ENCODE results near the gene NEGR1.
A peak's percentile ranks its signal among the peaks of the same experiment; 100 is the strongest.

Gene NEGR1

DNA sequence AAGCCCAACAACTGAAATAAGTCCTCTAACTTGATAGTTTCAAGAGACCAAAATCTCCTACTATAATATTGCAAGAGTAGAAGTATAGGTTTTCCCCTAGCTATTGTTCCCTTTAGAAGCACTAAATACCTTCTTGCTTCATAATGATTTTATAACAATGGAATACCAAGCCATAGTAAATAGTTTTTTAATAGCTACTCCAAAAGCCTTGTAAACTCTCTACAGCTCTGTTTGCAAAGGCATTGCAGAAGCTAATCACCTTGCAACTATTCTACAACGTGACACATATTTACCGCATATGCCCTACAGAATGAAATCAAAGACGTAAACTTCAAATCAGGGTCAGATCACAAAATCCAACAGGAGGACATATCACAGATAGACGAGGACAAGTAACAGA is 750.0 kb downstream of the NEGR1 start:
- TF ChIP-seq CTCF (IDR thresholded peaks at IDR 0.05; ENCODE audit: extremely low read depth, insufficient read depth, missing control alignments) = no peak
- DNase-seq (ENCODE audit: low spot score) = no peak
- in situ Hi-C loops (cut with MboI; ENCODE audit: low pct_unique_long_range_greater_than_20kb, low sequenced_read_pairs, unreplicated experiment) = no loop called here

GRCh38 chr1:71526824-71527223 is 755.5 kb downstream of the NEGR1 start:
- no peak for DNase-seq (ENCODE audit: low spot score)
- in situ Hi-C loops (cut with MboI; ENCODE audit: low pct_unique_long_range_greater_than_20kb, low sequenced_read_pairs, unreplicated experiment) = no loop called here
- no peak for TF ChIP-seq CTCF (IDR thresholded peaks at IDR 0.05; ENCODE audit: extremely low read depth, insufficient read depth, missing control alignments)

DNA sequence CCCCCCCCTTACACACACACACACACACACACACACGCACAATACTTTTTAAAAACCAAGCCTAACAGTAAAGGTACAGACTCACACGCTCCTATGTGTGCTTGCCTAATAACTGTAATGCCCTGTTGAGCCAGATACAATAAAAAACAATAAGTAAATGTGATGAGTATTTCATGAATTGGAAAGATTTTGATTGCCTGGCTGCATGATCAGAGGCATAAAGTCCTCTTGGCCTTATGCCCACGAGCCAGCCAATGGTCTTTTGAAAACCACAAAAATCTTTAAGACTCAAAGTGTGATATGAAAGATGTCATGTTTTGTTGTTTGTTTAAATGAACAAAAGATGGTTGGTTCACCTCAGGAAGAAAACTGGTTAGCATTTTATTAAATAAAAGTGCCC is 759.6 kb downstream of the NEGR1 start:
- TF ChIP-seq CTCF (IDR thresholded peaks at IDR 0.05; ENCODE audit: extremely low read depth, insufficient read depth, missing control alignments) = no peak
- in situ Hi-C loops (cut with MboI; ENCODE audit: low pct_unique_long_range_greater_than_20kb, low sequenced_read_pairs, unreplicated experiment) = no loop called here
- DNase-seq (ENCODE audit: low spot score) = no peak

GRCh38 chr1:71521655-71522264 is 760.6 kb downstream of the NEGR1 start:
- peak; percentile 51 for TF ChIP-seq CTCF (IDR thresholded peaks at IDR 0.05; ENCODE audit: extremely low read depth, insufficient read depth, missing control alignments)
- in situ Hi-C loops (cut with MboI; ENCODE audit: low pct_unique_long_range_greater_than_20kb, low sequenced_read_pairs, unreplicated experiment) = no loop called here
- DNase-seq (ENCODE audit: low spot score) = peak; percentile 21

DNA sequence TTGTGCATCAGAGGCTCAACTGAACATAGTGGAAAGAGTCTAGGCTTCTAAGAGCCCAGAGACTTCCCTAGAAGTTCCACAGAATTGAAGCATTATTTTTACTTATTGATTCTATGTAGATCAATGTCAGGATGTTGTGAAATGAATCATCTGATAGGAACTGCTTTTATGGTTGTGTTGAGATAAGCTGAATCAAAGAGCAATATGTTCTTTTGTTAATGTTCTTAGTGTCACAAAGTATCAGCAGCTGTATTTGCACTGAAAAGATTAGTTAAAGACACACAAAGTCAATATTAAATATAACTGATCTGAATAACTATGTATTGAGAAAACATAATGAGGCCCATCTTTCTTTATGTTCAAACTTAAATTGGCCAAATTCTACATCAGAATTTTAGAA is 770.8 kb downstream of the NEGR1 start:
- TF ChIP-seq CTCF (IDR thresholded peaks at IDR 0.05; ENCODE audit: extremely low read depth, insufficient read depth, missing control alignments) = no peak
- in situ Hi-C loops (cut with MboI; ENCODE audit: low pct_unique_long_range_greater_than_20kb, low sequenced_read_pairs, unreplicated experiment) = no loop called here

GRCh38 chr1:71510725-71511124 is 771.6 kb downstream of the NEGR1 start:
- DNase-seq (ENCODE audit: low spot score) = no peak
- TF ChIP-seq CTCF (IDR thresholded peaks at IDR 0.05; ENCODE audit: extremely low read depth, insufficient read depth, missing control alignments) = no peak
- in situ Hi-C loops (cut with MboI; ENCODE audit: low pct_unique_long_range_greater_than_20kb, low sequenced_read_pairs, unreplicated experiment) = no loop called here

More for the DNA sequence above, 770.8 kb downstream of the NEGR1 start:
- DNase-seq (ENCODE audit: low spot score) = no peak

Data from GM13977 (cell line).